K562 (cell line): Measurements from ENCODE around the gene PCGF6. TPM values are rescaled to one million over a fixed set of nuclear protein-coding genes. Genes with fewer than 3 reads are reported as not detected.

Source experiments
- ATAC-seq: fragments of 200-7000 bp; cut with Tn5 transposase; 3 replicates; pipeline ENCODE4 v1.9.1; 2020; ENCODE audit warnings: moderate library complexity
- BruUV-seq: library from RNA; stranded (reverse); fragments of 400-500 nt; replicated peaks from 2 replicates; lab custom pipeline; 2021; lab: Mats Ljungman, UMichigan
- CTCF ChIA-PET: fragments of 300-600 bp; formaldehyde crosslinking; extraction: SDS; loops from one replicate; lab custom pipeline; 2021; ENCODE audit warnings: low intra/inter-chr PET ratio; lab: Yijun Ruan, JAX
- POLR2A ChIA-PET: fragments of 300-600, 350-650 bp; sonication (Branson Sonifier 250); formaldehyde crosslinking; extraction: SDS; loops from one replicate; lab custom pipeline; 2021; ENCODE audit warnings: antibody characterized with exemption, inconsistent platforms; lab: Yijun Ruan, JAX
- DNase-seq, 4 experiments: peaks; one replicate each; pipeline versions ENCODE4 v3.0.0 to v3.0.0-alpha.2; 2011 to 2018; ENCODE audit warnings: low spot score in 3 of 4, mixed read lengths in 3 of 4; ENCODE audit errors: extremely low read depth in 1 of 4
- FAIRE-seq: peaks from 2 replicates; lab custom pipeline; 2011; peaks lifted over from hg19 to GRCh38; lab: Jason Lieb, UNC
- H2AFZ ChIP-seq: 2 replicates; pipeline ENCODE4 v1.6.0; 2011; ENCODE audit warnings: low read depth, low read length, control low read depth, inconsistent platforms
- H3K27ac ChIP-seq: fragments of 200-600 bp; 3 replicates; pipeline ENCODE4 v1.8.0; 2011; ENCODE audit warnings: low read depth, mild to moderate bottlenecking, control low read depth, inconsistent platforms, low read length, moderate library complexity, mixed read lengths; ENCODE audit errors: extremely low read depth
- H3K27me3 ChIP-seq, 2 experiments: fragments of 300-600 bp in 1 of 2; 2 replicates in 1 of 2; 3 replicates in 1 of 2; pipeline versions ENCODE4 v1.6.0 to v1.8.0; 2011; ENCODE audit warnings: inconsistent platforms in 2 of 2, low read length in 2 of 2, mild to moderate bottlenecking in 1 of 2, mixed read lengths in 1 of 2, moderate library complexity in 1 of 2; ENCODE audit not compliant: control insufficient read depth in 2 of 2, insufficient read depth in 2 of 2
- H3K36me3 ChIP-seq: fragments of 300-600 bp; 3 replicates; pipeline ENCODE4 v1.8.0; 2011; ENCODE audit warnings: mild to moderate bottlenecking, low read length, inconsistent platforms; ENCODE audit not compliant: control insufficient read depth, insufficient read depth
- H3K4me1 ChIP-seq, 2 experiments: fragments of 200-600 bp in 1 of 2; replicated peaks in 1 of 2; 2 replicates in 1 of 2; 3 replicates in 1 of 2; pipeline versions ENCODE4 v1.5.1 to v1.8.0; 2011; ENCODE audit warnings: inconsistent platforms in 2 of 2, low read length in 2 of 2, mild to moderate bottlenecking in 1 of 2, mixed read lengths in 1 of 2, moderate library complexity in 1 of 2; ENCODE audit not compliant: control insufficient read depth in 2 of 2, insufficient read depth in 2 of 2
- H3K4me2 ChIP-seq: 2 replicates; pipeline ENCODE4 v1.6.1; 2011; ENCODE audit warnings: low read length, control low read depth, inconsistent platforms, mixed read lengths; ENCODE audit not compliant: insufficient read depth
- H3K4me3 ChIP-seq: fragments of 200-600 bp; sonication (generic), shearing (Covaris generic); 2 replicates; pipeline ENCODE4 v1.5.1; 2016; ENCODE audit warnings: control low read depth, inconsistent platforms
- H3K79me2 ChIP-seq: fragments of 200-600 bp; 3 replicates; pipeline ENCODE4 v1.8.0; 2011; ENCODE audit warnings: low read length, inconsistent platforms; ENCODE audit not compliant: control insufficient read depth, insufficient read depth
- H3K9ac ChIP-seq, 2 experiments: 2 replicates each; pipeline versions ENCODE4 v1.6.0 to v1.6.1; 2011; ENCODE audit warnings: low read depth in 2 of 2, low read length in 2 of 2, control low read depth in 1 of 2, inconsistent platforms in 1 of 2, mild to moderate bottlenecking in 1 of 2, mixed read lengths in 1 of 2; ENCODE audit not compliant: insufficient read depth in 1 of 2
- H3K9me1 ChIP-seq: one replicate; pipeline ENCODE4 v1.6.0; 2011; ENCODE audit warnings: inconsistent platforms, mild to moderate bottlenecking, low read length, moderate library complexity; ENCODE audit not compliant: control insufficient read depth, insufficient read depth
- H3K9me3 ChIP-seq: replicated peaks from 2 replicates; pipeline ENCODE4 v1.5.1; 2011; ENCODE audit warnings: low read depth, low read length, inconsistent platforms; ENCODE audit not compliant: control insufficient read depth, insufficient read depth
- H4K20me1 ChIP-seq: replicated peaks from 2 replicates; pipeline ENCODE4 v1.6.1; 2011; ENCODE audit warnings: low read length, inconsistent platforms, mixed read lengths; ENCODE audit not compliant: control insufficient read depth, insufficient read depth
- CC2D1A ChIP-seq: fragments of 450-650 bp; IDR thresholded peaks from 2 replicates; pipeline ENCODE4 v1.6.1; 2017; ENCODE audit warnings: mild to moderate bottlenecking
- LCOR ChIP-seq: sonication (generic); formaldehyde crosslinking; IDR thresholded peaks from 2 replicates; pipeline ENCODE4 v1.8.0; 2022; ENCODE audit warnings: mild to moderate bottlenecking, missing genetic modification reagents
- MCM3 ChIP-seq: fragments of 450-650 bp; IDR thresholded peaks from 2 replicates; pipeline ENCODE4 v1.6.1; 2016
- MED1 ChIP-seq: sonication (generic); formaldehyde crosslinking; IDR thresholded peaks from 2 replicates; pipeline ENCODE4 v1.8.1; 2023; ENCODE audit warnings: missing genetic modification reagents, borderline replicate concordance
- NFIC ChIP-seq: fragments of 450-650 bp; IDR thresholded peaks from 2 replicates; pipeline ENCODE4 v1.6.1; 2017; ENCODE audit warnings: mild to moderate bottlenecking, inconsistent platforms
- NFYB ChIP-seq: IDR thresholded peaks from 2 replicates; pipeline ENCODE4 v1.6.1; 2011; ENCODE audit warnings: mild to moderate bottlenecking, moderate library complexity; ENCODE audit not compliant: insufficient read length; ENCODE audit errors: extremely low read depth
- YY1 ChIP-seq, 3 experiments: IDR thresholded peaks; 2 replicates each; pipeline ENCODE4 v1.6.1; 2011; ENCODE audit warnings: low read length in 2 of 3, mild to moderate bottlenecking in 2 of 3, moderate library complexity in 2 of 3, borderline replicate concordance in 1 of 3, control low read depth in 1 of 3, low read depth in 1 of 3; ENCODE audit not compliant: insufficient read depth in 3 of 3, insufficient replicate concordance in 2 of 3, control insufficient read depth in 1 of 3, insufficient read length in 1 of 3; ENCODE audit errors: extremely low read depth in 1 of 3
- ZEB2 ChIP-seq: fragments of 450-650 bp; IDR thresholded peaks from 2 replicates; pipeline ENCODE4 v1.6.1; 2016
- ZNF274 ChIP-seq: IDR thresholded peaks from 2 replicates; pipeline ENCODE4 v1.6.1; 2011; ENCODE audit warnings: low read depth, mild to moderate bottlenecking, low read length, moderate library complexity, borderline replicate concordance
- WGBS: fragments of 100-300 bp; shearing (Covaris generic); methylation state at CpG from one replicate; pipeline ENCODE4 v1.1.6; 2016; ENCODE audit warnings: low coverage, mixed read lengths; ENCODE audit not compliant: insufficient coverage; ENCODE audit errors: missing lambda C conversion rate; 5-methylcytosine and 5-hydroxymethylcytosine counted together
- in situ Hi-C: fragments of 300-500 bp; cut with MboI; formaldehyde crosslinking; loops from 4 replicates; pipeline ENCODE4 v1.15.0; 2018; ENCODE audit warnings: inconsistent platforms, mixed read lengths
- intact Hi-C: fragments of 100-400 bp; cut with micrococcal nuclease; formaldehyde crosslinking; loops from 2 replicates; pipeline ENCODE4 v1.14.2; 2022
- polyA plus RNA-seq, 8 experiments: library from polyadenylated mRNA; depleted of rRNA in 4 of 8; stranded (reverse) in 5 of 8; unstranded in 3 of 8; fragments of >200 nt; fragmentation: Nextera tagmentation in 2 of 8; fragmentation: Illumina TruSeq in 1 of 8; extraction: Ambion mirVana in 2 of 8; extraction: Trizol in 1 of 8; gene quantifications; 2 replicates each; pipeline versions ENCODE4 v1.2.1 to v1.2.3, GENCODE V29; 2011 to 2014; ENCODE audit warnings: inconsistent platforms in 1 of 8, missing spikeins in 1 of 8
- total RNA-seq, 7 experiments: library from RNA; depleted of rRNA in 6 of 7; stranded (reverse); fragments of >200 nt in 6 of 7; fragmentation: Illumina TruSeq in 2 of 7; extraction: Trizol in 2 of 7; gene quantifications; 2 replicates each; pipeline versions ENCODE4 v1.2.1 to v1.2.3, GENCODE V29; 2011 to 2021; ENCODE audit warnings: low replicate concordance in 1 of 7

Gene PCGF6
- total and polyA plus RNA-seq, 9 of the 15 experiments (the other 6 are each of a cell fraction or from before 2014, with no cell fraction given): 8.4 to 24.6 (median 20.6) TPM

- Histone ChIP-seq H3K79me2 (no peaks in the 10 kb centered on the region), H3K4me1 (peaks cover 0 to 3% of the 10 kb centered on the region in 2 experiments; a peak in 1 of 5 replicates), H4K20me1 (no peaks in the 10 kb centered on the region; the same call in 1 of the 2 replicates), H3K4me3 (no peak overlapping the region), H2AFZ (no peak overlapping the region), H3K9me1 (no peaks in the 10 kb centered on the region), H3K9me3 (no peaks in the 10 kb centered on the region), H3K4me2 (no peak overlapping the region), H3K27ac (no peak overlapping the region), H3K27me3 (peaks cover 4 to 11% of the 10 kb centered on the region in 2 experiments; a peak in 3 of 5 replicates), H3K36me3 (no peaks in the 10 kb centered on the region), H3K9ac (no peak overlapping the region)
- TF ChIP-seq NFIC (0 out of 2 replicates have a peak, but pooled peaks have one; percentile 21), CC2D1A (no peak)
- DNase-seq (no peak), ATAC-seq (no peak), FAIRE-seq (no peak)
- intact Hi-C loops: no loop called here
- 0% methylated on average over 1 of the region's 1 CpG for WGBS
- CTCF ChIA-PET: no interaction called here
- POLR2A ChIA-PET: no interaction called here
- in situ Hi-C loops: no loop called here
- BruUV-seq: no TSS peak
Measured at GRCh38 chr10:103282961-103283360, 68.0 kb downstream of the PCGF6 start.

DNA sequence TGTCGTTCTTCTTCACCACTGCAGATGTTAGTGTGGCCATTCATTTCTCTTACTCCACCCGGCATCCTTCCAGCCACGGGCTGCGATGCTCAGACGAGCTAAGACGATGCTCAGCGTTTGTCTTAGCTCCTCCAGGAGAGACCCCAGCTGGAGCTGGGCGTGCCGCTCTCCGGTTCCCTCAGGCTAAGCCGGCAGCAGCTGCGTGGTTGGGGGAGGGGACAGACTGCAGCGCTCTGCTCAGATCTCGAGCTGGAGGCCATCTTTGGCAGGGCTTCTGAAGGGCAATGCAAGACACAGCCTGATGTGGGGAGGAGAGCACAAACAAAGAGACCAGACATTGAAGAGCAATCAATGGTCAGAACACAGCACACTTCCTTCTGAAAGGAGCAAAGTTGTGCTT is 69.2 kb downstream of the PCGF6 start:
- H3K4me3 ChIP-seq: no peak overlapping the region
- ATAC-seq (peak; percentile 72), FAIRE-seq (no peak), DNase-seq (peak in 3 of 4 experiments; percentile 13 to 31 (median 27))
- no peaks in the 10 kb centered on the region for H3K79me2 ChIP-seq
- H3K9me1 ChIP-seq: no peaks in the 10 kb centered on the region
- intact Hi-C loops: no loop called here
- no peak overlapping the region for H3K4me2 ChIP-seq
- CTCF ChIA-PET: no interaction called here
- no peak overlapping the region for H3K9ac ChIP-seq
- H3K36me3 ChIP-seq: no peaks in the 10 kb centered on the region
- H3K9me3 ChIP-seq: no peaks in the 10 kb centered on the region
- H3K27me3 ChIP-seq: peaks cover under 1 to 11% of the 10 kb centered on the region in 2 experiments; a peak in 3 of 5 replicates
- no peak overlapping the region for H3K27ac ChIP-seq
- peaks cover 0 to 3% of the 10 kb centered on the region in 2 experiments; a peak in 1 of 5 replicates for H3K4me1 ChIP-seq
- POLR2A ChIA-PET: interaction anchor here (1.0 kb wide), 1 partner anchor 14 kb away, joined by 3 read pairs; no protein-coding TSS in a partner anchor
- H4K20me1 ChIP-seq: no peaks in the 10 kb centered on the region; the same call in 1 of the 2 replicates
- no TSS peak for BruUV-seq
- WGBS: 6% methylated on average over 13 of the region's 14 CpGs
- in situ Hi-C loops: no loop called here
- H2AFZ ChIP-seq: no peak overlapping the region
- TF ChIP-seq MCM3 (no peak), ZNF274 (no peak), MED1 (CRISPR knock-in tag) (no peak), YY1 (IDR thresholded peaks at IDR 0.05; ENCODE audit: borderline replicate concordance in 1 of 3, control insufficient read depth in 1 of 3, extremely low read depth in 1 of 3, insufficient read depth in 3 of 3, insufficient read length in 1 of 3, insufficient replicate concordance in 2 of 3, low read depth in 1 of 3, low read length in 2 of 3) (peak in 2 of 3 experiments; percentile 39 to 66), LCOR (CRISPR knock-in tag) (no peak), NFYB (no peak), ZEB2 (no peak)
